GM12878 (cell line): ENCODE results near the gene METTL3. TPM values are rescaled to one million over a fixed set of nuclear protein-coding genes. Genes with fewer than 3 reads are reported as not detected.

Source experiments
- ATAC-seq: fragments of 200-7000 bp; cut with Tn5 transposase; 3 replicates; pipeline ENCODE4 v1.9.1; 2020; ENCODE audit warnings: mild to moderate bottlenecking, moderate library complexity
- BruUV-seq: library from RNA; stranded (reverse); fragments of 400-500 nt; replicated peaks from 2 replicates; lab custom pipeline; 2021; lab: Mats Ljungman, UMichigan
- CTCF ChIA-PET: fragments of 300-600 bp; sonication (Branson Sonifier 250); formaldehyde crosslinking; extraction: SDS; loops from one replicate; lab custom pipeline; 2021; ENCODE audit warnings: inconsistent platforms; lab: Yijun Ruan, JAX
- POLR2A ChIA-PET: fragments of 350-600 bp; formaldehyde crosslinking; extraction: SDS; loops from one replicate; lab custom pipeline; 2021; ENCODE audit warnings: inconsistent platforms; lab: Charles Lee
- RAD21 ChIA-PET: fragments of 300-600 bp; sonication (Branson Sonifier 250); formaldehyde crosslinking; loops from one replicate; lab custom pipeline; 2023; ENCODE audit warnings: antibody characterized with exemption; ENCODE audit not compliant: unreplicated experiment; lab: Charles Lee
- SMC1A ChIA-PET: fragments of 300-600 bp; sonication (Branson Sonifier 250); formaldehyde crosslinking; loops from one replicate; lab custom pipeline; 2023; ENCODE audit not compliant: unreplicated experiment, uncharacterized antibody; lab: Charles Lee
- DNase-seq: peaks from one replicate; pipeline ENCODE4 v3.0.0-alpha.2; 2011; ENCODE audit warnings: low read depth, low spot score
- FAIRE-seq: peaks from 3 replicates; lab custom pipeline; 2011; peaks lifted over from hg19 to GRCh38; lab: Jason Lieb, UNC
- H2AFZ ChIP-seq: 2 replicates; pipeline ENCODE4 v1.6.0; 2011; ENCODE audit warnings: low read depth, low read length, control low read depth; ENCODE audit not compliant: control insufficient read depth
- H3K27ac ChIP-seq: 2 replicates; pipeline ENCODE4 v1.5.1; 2011; ENCODE audit warnings: control low read depth; ENCODE audit not compliant: control insufficient read depth, insufficient read depth
- H3K27me3 ChIP-seq, 2 experiments: replicated peaks in 1 of 2; 2 replicates each; pipeline versions ENCODE4 v1.6.0 to v1.6.1; 2011; ENCODE audit warnings: low read length in 1 of 2; ENCODE audit not compliant: control insufficient read depth in 2 of 2, insufficient read depth in 2 of 2
- H3K36me3 ChIP-seq, 2 experiments: 2 replicates each; pipeline ENCODE4 v1.5.1; 2011; ENCODE audit warnings: low read length in 1 of 2; ENCODE audit not compliant: control insufficient read depth in 2 of 2, insufficient read depth in 2 of 2
- H3K4me1 ChIP-seq: 2 replicates; pipeline ENCODE4 v1.6.1; 2011; ENCODE audit warnings: mild to moderate bottlenecking, low read length, moderate library complexity, mixed read lengths; ENCODE audit not compliant: control insufficient read depth, insufficient read depth
- H3K4me2 ChIP-seq: 2 replicates; pipeline ENCODE4 v1.6.0; 2011; ENCODE audit warnings: control low read depth; ENCODE audit not compliant: control insufficient read depth, insufficient read depth
- H3K4me3 ChIP-seq: fragments of 200-600 bp; sonication (generic); 2 replicates; pipeline ENCODE4 v1.5.1; 2016
- H3K79me2 ChIP-seq: 2 replicates; pipeline ENCODE4 v1.6.0; 2011; ENCODE audit warnings: low read length; ENCODE audit not compliant: control insufficient read depth, insufficient read depth
- H3K9ac ChIP-seq: 2 replicates; pipeline ENCODE4 v1.8.0; 2011; ENCODE audit warnings: low read length, control low read depth, mixed read lengths; ENCODE audit not compliant: control insufficient read depth, insufficient read depth
- H3K9me3 ChIP-seq: replicated peaks from 3 replicates; pipeline ENCODE4 v1.5.1; 2011; ENCODE audit warnings: mild to moderate bottlenecking, low read length; ENCODE audit not compliant: control insufficient read depth, insufficient read depth
- H4K20me1 ChIP-seq: 2 replicates; pipeline ENCODE4 v1.6.0; 2011; ENCODE audit not compliant: control insufficient read depth, insufficient read depth
- ATF3 ChIP-seq: IDR thresholded peaks from 2 replicates; pipeline ENCODE4 v1.6.1; 2011; ENCODE audit warnings: low read depth, mild to moderate bottlenecking, low read length, moderate library complexity, borderline replicate concordance; ENCODE audit errors: extremely low read depth
- CREM ChIP-seq: IDR thresholded peaks from 2 replicates; pipeline ENCODE4 v1.6.1; 2014; ENCODE audit warnings: antibody characterized with exemption, low read depth
- EP300 ChIP-seq, 2 experiments: fragments of 150-350 bp in 1 of 2; IDR thresholded peaks; 2 replicates each; pipeline ENCODE4 v1.6.1; 2011 to 2012; ENCODE audit warnings: low read depth in 2 of 2, low read length in 2 of 2, borderline replicate concordance in 1 of 2, improper control_type of control experiment in 1 of 2, inconsistent platforms in 1 of 2; ENCODE audit not compliant: control insufficient read depth in 1 of 2
- HDAC6 ChIP-seq: fragments of 200-600 bp; sonication (generic); IDR thresholded peaks from one replicate; pipeline ENCODE4 v1.8.0; 2017; ENCODE audit warnings: antibody characterized with exemption; ENCODE audit not compliant: unreplicated experiment
- HDGF ChIP-seq: fragments of 450-650 bp; IDR thresholded peaks from 2 replicates; pipeline ENCODE4 v1.6.1; 2016; ENCODE audit warnings: antibody characterized with exemption
- KDM1A ChIP-seq: fragments of 200-600 bp; sonication (generic); IDR thresholded peaks from 2 replicates; pipeline ENCODE4 v1.6.1; 2016; ENCODE audit warnings: borderline replicate concordance
- MLLT1 ChIP-seq: fragments of 450-650 bp; IDR thresholded peaks from 2 replicates; pipeline ENCODE4 v1.6.1; 2016; ENCODE audit warnings: mild to moderate bottlenecking
- MTA3 ChIP-seq: IDR thresholded peaks from 2 replicates; pipeline ENCODE4 v1.6.1; 2012; ENCODE audit warnings: low read length, inconsistent platforms, borderline replicate concordance
- PAX5 ChIP-seq: IDR thresholded peaks from 2 replicates; pipeline ENCODE4 v1.6.1; 2011; ENCODE audit warnings: low read depth, low read length, borderline replicate concordance
- PAX8 ChIP-seq: fragments of 450-650 bp; IDR thresholded peaks from 2 replicates; pipeline ENCODE4 v1.6.1; 2017; ENCODE audit warnings: mild to moderate bottlenecking, moderate library complexity
- PML ChIP-seq: IDR thresholded peaks from 2 replicates; pipeline ENCODE4 v1.6.1; 2012; ENCODE audit warnings: low read length, inconsistent platforms
- TCF12 ChIP-seq: IDR thresholded peaks from 2 replicates; pipeline ENCODE4 v1.6.1; 2011; ENCODE audit warnings: low read depth, mild to moderate bottlenecking, low read length
- TCF3 ChIP-seq: IDR thresholded peaks from 2 replicates; pipeline ENCODE4 v1.6.1; 2012; ENCODE audit warnings: low read depth, mild to moderate bottlenecking, low read length, borderline replicate concordance; ENCODE audit not compliant: insufficient read depth
- ZNF384 ChIP-seq: IDR thresholded peaks from 2 replicates; pipeline ENCODE4 v1.6.1; 2012; ENCODE audit warnings: low read depth, mild to moderate bottlenecking, low read length, improper control_type of control experiment, borderline replicate concordance
- ZNF622 ChIP-seq: fragments of 450-650 bp; IDR thresholded peaks from 2 replicates; pipeline ENCODE4 v1.6.1; 2017; ENCODE audit warnings: mild to moderate bottlenecking, inconsistent platforms
- WGBS: methylation state at CpG from one replicate; pipeline ENCODE4 v1.1.6; 2016; ENCODE audit warnings: low lambda C conversion rate; ENCODE audit not compliant: insufficient replicate concordance, insufficient coverage; ENCODE audit errors: missing lambda C conversion rate; 5-methylcytosine and 5-hydroxymethylcytosine counted together
- in situ Hi-C: fragments of 300-500 bp; cut with MboI; formaldehyde crosslinking; loops from 9 replicates; pipeline ENCODE4 v1.14.3; 2018; ENCODE audit warnings: mixed read lengths
- intact Hi-C: fragments of 100-400 bp; cut with micrococcal nuclease; formaldehyde crosslinking; loops from one replicate; pipeline ENCODE4 v1.14.2; 2022; ENCODE audit not compliant: unreplicated experiment
- polyA plus RNA-seq, 11 experiments: library from polyadenylated mRNA; depleted of rRNA in 4 of 11; unstranded in 6 of 11; stranded (reverse) in 5 of 11; fragments of >200 nt; fragmentation: Nextera tagmentation in 4 of 11; fragmentation: Illumina TruSeq in 1 of 11; extraction: Ambion mirVana in 4 of 11; extraction: Trizol in 1 of 11; gene quantifications; 1 replicate in 1 of 11; 2 replicates in 10 of 11; pipeline versions ENCODE4 v1.2.1 to v1.2.3, GENCODE V29; 2011 to 2016; ENCODE audit warnings: inconsistent platforms in 2 of 11, missing spikeins in 2 of 11, low read depth in 1 of 11
- total RNA-seq, 4 experiments: library from RNA; depleted of rRNA in 3 of 4; stranded (reverse); fragments of >200 nt in 3 of 4; fragmentation: Illumina TruSeq in 1 of 4; extraction: Trizol in 1 of 4; gene quantifications; 2 replicates each; pipeline versions ENCODE4 v1.2.1 to v1.2.3, GENCODE V29; 2013 to 2021
- TF ChIP-seq, protein P1 (sequence below): fragments of 450-650 bp; IDR thresholded peaks from 2 replicates; pipeline ENCODE4 v1.6.1; 2017; ENCODE audit warnings: low read depth, mild to moderate bottlenecking, moderate library complexity

METTL3 gene
- total and polyA plus RNA-seq, 10 of the 15 experiments (the other 5 are each of a cell fraction or from before 2014, with no cell fraction given) = 32.8 to 165 (median 65.5) TPM

GRCh38 chr14:21539189-21539940 lies 28.2 kb upstream of the METTL3 start:
- no peak for DNase-seq
- no peak overlapping the region for H3K4me3 ChIP-seq
- in situ Hi-C loops (no loop called here), intact Hi-C loops (no loop called here)
- ChIA-PET CTCF (interaction anchor here (0.8 to 1.9 kb wide), 3 partner anchors 17 to 51 kb away, joined by 3 to 11 read pairs (median 3); no protein-coding TSS in a partner anchor), SMC1A (interaction anchor here (1.2 to 2.8 kb wide), 2 partner anchors 12 to 41 kb away, joined by 5 to 10 read pairs; partner anchors contain the start of gene SALL2), POLR2A (interaction anchor here (1.2 kb wide), 1 partner anchor 35 kb away, joined by 3 read pairs; no protein-coding TSS in a partner anchor), RAD21 (no interaction called here)
- H3K4me1 ChIP-seq = no peaks in the 10 kb centered on the region
- peaks cover 5 to 7% of the 10 kb centered on the region in 2 experiments for H3K27me3 ChIP-seq
- ATAC-seq = no peak
- H3K9ac ChIP-seq = no peak overlapping the region
- no peak overlapping the region for H3K4me2 ChIP-seq
- WGBS = 0% methylated on average over 3 of the region's 3 CpGs
- TF ChIP-seq EP300 (IDR thresholded peaks at IDR 0.05; ENCODE audit: borderline replicate concordance in 1 of 2, control insufficient read depth in 1 of 2, low read depth in 2 of 2, low read length in 2 of 2) (no peak), HDAC6 (no peak), HDGF (no peak), TCF3 (no peak), PAX8 (no peak), PML (no peak), TCF12 (no peak), ZNF384 (no peak), ZNF622 (no peak), ATF3 (no peak), KDM1A (no peak), MTA3 (no peak), MLLT1 (no peak), PAX5 (no peak), CREM (no peak)
- TF ChIP-seq, protein P1, sequence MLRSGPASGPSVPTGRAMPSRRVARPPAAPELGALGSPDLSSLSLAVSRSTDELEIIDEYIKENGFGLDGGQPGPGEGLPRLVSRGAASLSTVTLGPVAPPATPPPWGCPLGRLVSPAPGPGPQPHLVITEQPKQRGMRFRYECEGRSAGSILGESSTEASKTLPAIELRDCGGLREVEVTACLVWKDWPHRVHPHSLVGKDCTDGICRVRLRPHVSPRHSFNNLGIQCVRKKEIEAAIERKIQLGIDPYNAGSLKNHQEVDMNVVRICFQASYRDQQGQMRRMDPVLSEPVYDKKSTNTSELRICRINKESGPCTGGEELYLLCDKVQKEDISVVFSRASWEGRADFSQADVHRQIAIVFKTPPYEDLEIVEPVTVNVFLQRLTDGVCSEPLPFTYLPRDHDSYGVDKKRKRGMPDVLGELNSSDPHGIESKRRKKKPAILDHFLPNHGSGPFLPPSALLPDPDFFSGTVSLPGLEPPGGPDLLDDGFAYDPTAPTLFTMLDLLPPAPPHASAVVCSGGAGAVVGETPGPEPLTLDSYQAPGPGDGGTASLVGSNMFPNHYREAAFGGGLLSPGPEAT = no peak
- H3K36me3 ChIP-seq = no peaks in the 10 kb centered on the region
- FAIRE-seq = no peak
- H3K79me2 ChIP-seq = no peaks in the 10 kb centered on the region
- BruUV-seq = no TSS peak
- no peak overlapping the region for H3K27ac ChIP-seq
- no peaks in the 10 kb centered on the region for H3K9me3 ChIP-seq
- no peaks in the 10 kb centered on the region for H4K20me1 ChIP-seq
- no peak overlapping the region for H2AFZ ChIP-seq
